Endothelial cell (in vitro differentiated cells): ENCODE measurements around the gene CCL19. TPM values are rescaled to one million over a fixed set of nuclear protein-coding genes. Genes with fewer than 3 reads are reported as not detected.

Source experiments
- DNase-seq: peaks from one replicate; pipeline ENCODE4 v3.0.0; 2021; ENCODE audit warnings: low spot score
- H3K27ac Mint-ChIP-seq: one replicate; pipeline ENCODE4 v1.8.0; 2021; ENCODE audit warnings: mixed read lengths, inconsistent platforms; ENCODE audit not compliant: unreplicated experiment
- H3K27me3 Mint-ChIP-seq: one replicate; pipeline ENCODE4 v1.8.0; 2021; ENCODE audit warnings: mild to moderate bottlenecking, moderate library complexity, mixed read lengths, inconsistent platforms; ENCODE audit not compliant: unreplicated experiment
- H3K36me3 Mint-ChIP-seq: one replicate; pipeline ENCODE4 v1.8.0; 2021; ENCODE audit warnings: mild to moderate bottlenecking, low read depth, mixed read lengths, inconsistent platforms; ENCODE audit not compliant: unreplicated experiment
- H3K4me1 Mint-ChIP-seq: one replicate; pipeline ENCODE4 v1.8.0; 2021; ENCODE audit warnings: mild to moderate bottlenecking, mixed read lengths, inconsistent platforms; ENCODE audit not compliant: unreplicated experiment
- H3K4me3 Mint-ChIP-seq: one replicate; pipeline ENCODE4 v1.8.0; 2021; ENCODE audit warnings: mild to moderate bottlenecking, mixed read lengths, inconsistent platforms; ENCODE audit not compliant: unreplicated experiment
- H3K9me3 Mint-ChIP-seq: one replicate; pipeline ENCODE4 v1.8.0; 2021; ENCODE audit warnings: mixed read lengths, inconsistent platforms; ENCODE audit not compliant: unreplicated experiment
- CTCF ChIP-seq: fragments of 200-600 bp; sonication (generic); IDR thresholded peaks from one replicate; pipeline ENCODE4 v1.5.0; 2021; ENCODE audit warnings: antibody characterized with exemption; ENCODE audit not compliant: unreplicated experiment
- total RNA-seq: library from RNA; stranded (reverse); fragmentation: NEBNext Ultra II Directional; extraction: Animal tissue kit (Norgen Biotek cat#: 25700); gene quantifications from one replicate; pipeline ENCODE4 v1.2.1, GENCODE V29; 2021; ENCODE audit not compliant: unreplicated experiment

Gene CCL19
- total RNA-seq, 1 donor from 2014 or later = not detected

DNA sequence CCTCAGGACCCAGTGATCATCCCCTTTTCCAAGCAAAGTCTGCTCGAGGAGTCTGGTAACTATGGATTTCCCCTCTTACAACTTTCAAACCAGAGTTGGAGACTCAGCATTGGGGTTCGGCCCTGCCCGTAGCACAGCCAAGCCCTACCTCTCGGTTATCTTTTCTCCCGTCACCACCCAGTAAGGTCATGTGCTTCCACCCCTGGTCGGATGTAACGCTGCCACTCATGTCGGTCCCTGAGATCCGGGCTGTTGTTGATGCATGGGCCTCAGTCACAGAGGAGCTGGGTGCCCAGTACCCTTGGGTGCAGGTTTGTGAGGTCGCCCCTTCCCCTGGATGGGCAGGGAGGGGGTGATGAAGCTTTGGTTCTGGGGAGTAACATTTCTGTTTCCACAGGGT is 43.4 kb downstream of the CCL19 start:
- peak overlapping the region; percentile 92 for H3K4me3 Mint-ChIP-seq
- TF ChIP-seq CTCF = no peak
- no peak overlapping the region for H3K27ac Mint-ChIP-seq
- peaks cover 11% of the 10 kb centered on the region for H3K36me3 Mint-ChIP-seq
- H3K27me3 Mint-ChIP-seq = peaks cover 15% of the 10 kb centered on the region
- no peak for DNase-seq
- peaks cover 22% of the 10 kb centered on the region for H3K4me1 Mint-ChIP-seq
- no peaks in the 10 kb centered on the region for H3K9me3 Mint-ChIP-seq

- no peak overlapping the region for H3K27ac Mint-ChIP-seq
- TF ChIP-seq CTCF = no peak
- no peak for DNase-seq
These were observed 44.0 kb downstream of the CCL19 start for GRCh38 chr9:34647084-34647403.

DNA sequence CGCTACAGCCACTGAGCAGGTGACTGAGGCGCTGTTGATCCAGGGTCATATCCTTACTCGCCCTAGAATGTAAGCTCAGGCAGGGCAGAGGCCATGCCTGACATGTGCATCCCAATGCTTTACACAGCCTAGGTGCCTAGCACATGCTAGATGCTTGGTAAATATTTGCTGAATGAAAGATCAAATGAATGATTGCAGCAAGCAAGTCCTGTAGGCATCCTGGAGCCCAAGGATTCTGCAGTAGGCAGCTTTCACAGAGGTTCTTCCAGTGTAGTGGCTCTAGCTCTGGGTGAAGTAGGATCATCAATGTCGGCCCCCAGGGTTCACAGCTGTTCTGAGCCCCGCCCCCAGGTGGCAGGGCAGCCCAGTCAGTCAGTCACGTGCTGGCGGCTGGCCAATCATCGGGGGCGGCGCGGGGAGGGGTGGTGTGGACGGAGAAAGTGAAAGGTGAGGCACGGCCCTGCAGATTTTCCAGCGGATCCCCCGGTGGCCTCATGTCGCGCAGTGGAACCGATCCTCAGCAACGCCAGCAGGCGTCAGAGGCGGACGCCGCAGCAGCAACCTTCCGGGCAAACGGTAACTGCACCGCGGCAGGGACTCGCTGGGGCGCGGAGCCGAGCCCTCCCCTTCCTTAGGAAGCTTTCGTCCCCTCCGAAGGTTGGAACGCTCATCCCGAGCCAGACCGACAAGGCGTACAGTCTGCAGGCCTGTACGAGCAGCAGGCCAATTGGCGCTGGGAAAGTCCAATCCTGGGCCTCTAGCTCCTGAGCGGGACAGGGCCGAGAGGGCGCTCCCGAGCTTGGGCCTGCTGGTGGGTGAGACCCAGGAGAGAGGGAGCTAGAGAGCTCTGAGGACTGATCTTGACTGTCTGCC is 44.6 kb downstream of the CCL19 start, which contains the start of gene GALT:
TSS of gene GALT (plus strand) at position 465 of the 873 bp plus-strand sequence. CDS start at position 495, 30 bp downstream.
- Mint-ChIP-seq H3K4me1 (peaks cover 12% of the 10 kb centered on the region), H3K9me3 (no peaks in the 10 kb centered on the region), H3K4me3 (peak within 1 kb of the TSS; percentile 92), H3K36me3 (peaks cover 11% of the 10 kb centered on the region), H3K27me3 (peaks cover 12% of the 10 kb centered on the region), H3K27ac (peak within 1 kb of the TSS; percentile 18)
- peak; percentile 95 for DNase-seq
- TF ChIP-seq CTCF = peak; percentile 26

More at GRCh38 chr9:34647084-34647403, 44.0 kb downstream of the CCL19 start:
- Mint-ChIP-seq H3K9me3 (no peaks in the 10 kb centered on the region), H3K4me3 (peak overlapping the region; percentile 92), H3K27me3 (peaks cover 13% of the 10 kb centered on the region), H3K36me3 (peaks cover 11% of the 10 kb centered on the region), H3K4me1 (peaks cover 16% of the 10 kb centered on the region)

DNA sequence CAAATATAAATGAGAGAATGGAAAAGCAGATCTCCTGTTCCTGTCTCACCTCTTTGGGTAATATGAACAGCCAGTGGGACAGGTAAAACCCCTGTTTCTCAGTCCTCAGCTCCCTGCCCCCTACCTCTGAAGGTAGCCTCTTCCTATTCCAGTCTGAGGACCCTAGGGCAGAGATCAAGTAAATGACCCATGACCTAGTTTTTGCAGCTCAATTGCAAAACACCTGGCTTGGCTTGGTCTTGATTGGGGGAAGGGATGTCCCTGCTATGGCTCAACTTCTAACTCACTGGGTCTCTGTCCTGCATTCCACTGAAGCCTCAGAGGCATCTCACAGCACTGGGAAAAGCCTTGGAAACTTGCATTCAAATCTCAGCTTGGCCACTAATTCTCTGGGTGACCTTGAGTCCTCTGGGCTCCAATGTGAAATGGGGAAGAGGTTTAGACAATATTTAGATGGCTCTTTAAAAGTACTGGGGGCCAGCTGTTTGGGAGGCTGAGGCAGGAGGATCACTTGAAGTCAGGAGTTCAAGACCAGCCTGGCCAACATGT is 46.2 kb downstream of the CCL19 start:
- peaks cover 11% of the 10 kb centered on the region for H3K36me3 Mint-ChIP-seq
- H3K4me1 Mint-ChIP-seq = peaks cover 11% of the 10 kb centered on the region
- H3K27me3 Mint-ChIP-seq = peaks cover 11% of the 10 kb centered on the region
- no peak overlapping the region for H3K4me3 Mint-ChIP-seq
- H3K9me3 Mint-ChIP-seq = no peaks in the 10 kb centered on the region
- no peak for TF ChIP-seq CTCF
- H3K27ac Mint-ChIP-seq = no peak overlapping the region
- no peak for DNase-seq

DNA sequence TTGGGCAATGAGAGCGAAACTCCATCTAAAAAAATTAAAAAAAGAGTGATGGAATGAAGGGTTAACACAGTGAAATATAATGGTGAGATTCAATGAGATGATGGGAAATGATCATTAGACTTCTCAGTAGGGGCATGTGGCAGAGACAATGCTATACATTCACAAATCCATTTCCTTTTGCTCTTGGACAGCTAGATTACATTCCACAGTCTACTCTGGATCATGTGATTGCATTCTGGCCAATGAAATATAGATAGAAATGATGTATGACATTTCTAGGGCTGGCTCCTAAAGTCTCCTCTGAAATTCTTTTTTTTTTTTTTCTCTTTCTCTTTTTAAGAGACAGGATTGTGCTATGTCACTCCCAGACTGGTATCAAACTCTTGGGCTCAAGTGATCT is 48.4 kb downstream of the CCL19 start:
- Mint-ChIP-seq H3K27ac (no peak overlapping the region), H3K4me1 (peaks cover 9% of the 10 kb centered on the region), H3K27me3 (peaks cover 12% of the 10 kb centered on the region), H3K36me3 (peaks cover under 1% of the 10 kb centered on the region), H3K4me3 (no peak overlapping the region), H3K9me3 (no peaks in the 10 kb centered on the region)
- DNase-seq = no peak
- no peak for TF ChIP-seq CTCF
